SK-N-SH (cell line): Measurements from ENCODE around the gene SCUBE3. TPM values are rescaled to one million over a fixed set of nuclear protein-coding genes. Genes with fewer than 3 reads are reported as not detected.

ENCODE experiments used
- CTCF ChIA-PET: fragments of 300-600, 350-600 bp; formaldehyde crosslinking; extraction: SDS; loops from one replicate; lab custom pipeline; 2021; lab: Yijun Ruan, JAX
- POLR2A ChIA-PET: fragments of 350-600 bp; sonication (Branson Sonifier 250); formaldehyde crosslinking; extraction: SDS; loops from one replicate; lab custom pipeline; 2020; ENCODE audit warnings: antibody characterized with exemption, inconsistent platforms; lab: Yijun Ruan, JAX
- DNase-seq: peaks from one replicate; pipeline ENCODE4 v3.0.0; 2012
- H2AFZ ChIP-seq: fragments of 200-600 bp; sonication (generic); 2 replicates; pipeline ENCODE4 v1.8.1; 2016; ENCODE audit warnings: antibody characterized with exemption, mild to moderate bottlenecking, low read depth
- H3F3A ChIP-seq: fragments of 200-600 bp; sonication (generic); replicated peaks from 2 replicates; pipeline ENCODE3; 2016; ENCODE audit warnings: antibody characterized with exemption, mild to moderate bottlenecking; ENCODE audit not compliant: insufficient read depth
- H3K27ac ChIP-seq, 2 experiments: fragments of 200-500 bp in 1 of 2; fragments of 200-600 bp in 1 of 2; sonication (Bioruptor generic) in 1 of 2; sonication (generic), shearing (Covaris generic) in 1 of 2; 2 replicates each; pipeline versions ENCODE4 v1.5.1 to v1.6.1; 2014 to 2016; ENCODE audit warnings: low read depth in 2 of 2, inconsistent platforms in 1 of 2, low read length in 1 of 2, mild to moderate bottlenecking in 1 of 2, mixed read lengths in 1 of 2
- H3K27me3 ChIP-seq: fragments of 200-600 bp; sonication (generic), shearing (Covaris generic); 2 replicates; pipeline ENCODE4 v1.6.1; 2016; ENCODE audit warnings: mixed run types; ENCODE audit not compliant: insufficient read depth
- H3K36me3 ChIP-seq, 2 experiments: fragments of 200-500 bp in 1 of 2; fragments of 200-600 bp in 1 of 2; sonication (Bioruptor generic) in 1 of 2; sonication (generic) in 1 of 2; replicated peaks in 1 of 2; 2 replicates each; pipeline versions ENCODE3 to v1.5.1; 2014 to 2016; ENCODE audit warnings: low read length in 1 of 2, mild to moderate bottlenecking in 1 of 2; ENCODE audit not compliant: insufficient read depth in 2 of 2, control insufficient read depth in 1 of 2
- H3K4me1 ChIP-seq, 2 experiments: fragments of 200-500 bp in 1 of 2; fragments of 200-600 bp in 1 of 2; sonication (Bioruptor generic) in 1 of 2; sonication (generic), shearing (Covaris generic) in 1 of 2; 2 replicates each; pipeline versions ENCODE4 v1.5.1 to v1.6.1; 2014 to 2016; ENCODE audit warnings: low read depth in 1 of 2, low read length in 1 of 2, mixed run types in 1 of 2; ENCODE audit not compliant: insufficient read depth in 2 of 2, control insufficient read depth in 1 of 2
- H3K4me2 ChIP-seq: fragments of 200-600 bp; sonication (generic), shearing (Covaris generic); 2 replicates; pipeline ENCODE4 v1.6.1; 2017; ENCODE audit warnings: mixed run types
- H3K4me3 ChIP-seq, 2 experiments: fragments of 200-500 bp in 1 of 2; fragments of 200-600 bp in 1 of 2; sonication (Bioruptor generic) in 1 of 2; sonication (generic), shearing (Covaris generic) in 1 of 2; 2 replicates each; pipeline versions ENCODE4 v1.5.1 to v1.8.1; 2014 to 2016; ENCODE audit warnings: low read depth in 2 of 2, inconsistent platforms in 1 of 2, low read length in 1 of 2, mild to moderate bottlenecking in 1 of 2, mixed read lengths in 1 of 2, moderate library complexity in 1 of 2
- H3K79me2 ChIP-seq: fragments of 200-600 bp; sonication (generic); 2 replicates; pipeline ENCODE4 v1.8.1; 2017; ENCODE audit warnings: mild to moderate bottlenecking; ENCODE audit not compliant: insufficient read depth
- H3K9ac ChIP-seq: fragments of 200-600 bp; sonication (generic); 2 replicates; pipeline ENCODE4 v1.6.1; 2017; ENCODE audit warnings: mixed run types
- H3K9me2 ChIP-seq: fragments of 200-600 bp; sonication (generic); 2 replicates; pipeline ENCODE4 v1.6.1; 2017; ENCODE audit warnings: mixed run types
- H3K9me3 ChIP-seq: fragments of 200-600 bp; sonication (generic); 2 replicates; pipeline ENCODE4 v1.6.1; 2017; ENCODE audit warnings: mixed run types, mild to moderate bottlenecking, moderate library complexity
- H4K20me1 ChIP-seq: fragments of 200-600 bp; sonication (generic); 2 replicates; pipeline ENCODE4 v1.6.1; 2017; ENCODE audit warnings: mild to moderate bottlenecking, mixed run types; ENCODE audit not compliant: insufficient read depth
- FOXJ3 ChIP-seq: sonication (generic); formaldehyde crosslinking; IDR thresholded peaks from 2 replicates; pipeline ENCODE4 v1.5.1; 2020; ENCODE audit warnings: mild to moderate bottlenecking, missing genetic modification reagents
- GATA2 ChIP-seq: sonication (generic); formaldehyde crosslinking; IDR thresholded peaks from 2 replicates; pipeline ENCODE4 v1.5.0; 2020; ENCODE audit warnings: mild to moderate bottlenecking, missing genetic modification reagents
- IRF3 ChIP-seq: fragments of 150-350 bp; IDR thresholded peaks from 2 replicates; pipeline ENCODE4 v1.6.1; 2016; ENCODE audit warnings: mild to moderate bottlenecking, low read depth, low read length
- MAX ChIP-seq: IDR thresholded peaks from 2 replicates; pipeline ENCODE4 v1.4.0; 2012; ENCODE audit warnings: low read depth
- NFIC ChIP-seq: IDR thresholded peaks from 2 replicates; pipeline ENCODE4 v1.4.0; 2012; ENCODE audit warnings: borderline replicate concordance
- NRF1 ChIP-seq: IDR thresholded peaks from 2 replicates; pipeline ENCODE4 v1.6.1; 2012; ENCODE audit warnings: low read depth, mild to moderate bottlenecking, low read length
- PBX3 ChIP-seq: IDR thresholded peaks from 2 replicates; pipeline ENCODE4; 2012
- RCOR1 ChIP-seq: fragments of 150-350 bp; IDR thresholded peaks from 2 replicates; pipeline ENCODE4 v1.6.1; 2017; ENCODE audit warnings: antibody characterized with exemption, low read length
- REST ChIP-seq: IDR thresholded peaks from 2 replicates; pipeline ENCODE4 v1.6.1; 2012; ENCODE audit warnings: mild to moderate bottlenecking, low read depth, low read length, moderate library complexity
- RFX5 ChIP-seq: IDR thresholded peaks from 2 replicates; pipeline ENCODE4 v1.6.1; 2012; ENCODE audit warnings: mild to moderate bottlenecking, improper control_type of control experiment, low read length
- TCF12 ChIP-seq: IDR thresholded peaks from 2 replicates; pipeline ENCODE4 v1.4.0; 2012
- USF2 ChIP-seq: fragments of 150-350 bp; IDR thresholded peaks from 2 replicates; pipeline ENCODE4 v1.6.1; 2017; ENCODE audit warnings: antibody characterized with exemption, low read length, low read depth, borderline replicate concordance
- YY1 ChIP-seq: IDR thresholded peaks from 2 replicates; pipeline ENCODE4 v1.4.0; 2012; ENCODE audit warnings: low read depth, mild to moderate bottlenecking
- WGBS: methylation state at CpG from one replicate; pipeline ENCODE4 v1.1.6; 2017; ENCODE audit warnings: low lambda C conversion rate; 5-methylcytosine and 5-hydroxymethylcytosine counted together
- polyA plus RNA-seq, 3 experiments: library from polyadenylated mRNA; depleted of rRNA; stranded (reverse); fragments of >200 nt; gene quantifications; 2 replicates each; pipeline ENCODE4 v1.2.3, GENCODE V29; 2012

Gene SCUBE3
- polyA plus RNA-seq, 1 of the 3 experiments (the other 2 are of a cell fraction) = 2.0 TPM

- H3K36me3 ChIP-seq = no peaks in the 10 kb centered on the region
- ChIA-PET CTCF (no interaction called here), POLR2A (no interaction called here)
- no peaks in the 10 kb centered on the region for H3K27me3 ChIP-seq
- H2AFZ ChIP-seq = no peak overlapping the region
- H3K4me1 ChIP-seq = peaks cover 11 to 16% of the 10 kb centered on the region in 2 experiments
- no peak overlapping the region for H3K27ac ChIP-seq
- H3K9ac ChIP-seq = no peak overlapping the region
- no peaks in the 10 kb centered on the region for H3K79me2 ChIP-seq
- no peaks in the 10 kb centered on the region for H4K20me1 ChIP-seq
- no peaks in the 10 kb centered on the region for H3F3A ChIP-seq
- H3K9me2 ChIP-seq = no peaks in the 10 kb centered on the region
- no peak overlapping the region for H3K4me3 ChIP-seq
- no peak for TF ChIP-seq RCOR1
- no peak for TF ChIP-seq NRF1
- TF ChIP-seq USF2 = no peak
- no peak for TF ChIP-seq RFX5
- TF ChIP-seq YY1 = no peak
- no peak for TF ChIP-seq FOXJ3 (CRISPR knock-in tag)
- no peak for TF ChIP-seq GATA2 (CRISPR knock-in tag)
- TF ChIP-seq MAX = no peak
- TF ChIP-seq NFIC = no peak
- TF ChIP-seq IRF3 = no peak
- no peak for TF ChIP-seq PBX3
- TF ChIP-seq REST = no peak
- no peak for TF ChIP-seq TCF12
- DNase-seq = no peak
- 90% methylated on average over 2 of the region's 2 CpGs for WGBS
- H3K9me3 ChIP-seq = no peaks in the 10 kb centered on the region; the same call in 1 of the 2 replicates
- H3K4me2 ChIP-seq = no peak overlapping the region
Measured at GRCh38 chr6:35166116-35166515, 47.6 kb upstream of the SCUBE3 start.
